ENCODE results near the gene MT1E.

MT1E gene

DNA sequence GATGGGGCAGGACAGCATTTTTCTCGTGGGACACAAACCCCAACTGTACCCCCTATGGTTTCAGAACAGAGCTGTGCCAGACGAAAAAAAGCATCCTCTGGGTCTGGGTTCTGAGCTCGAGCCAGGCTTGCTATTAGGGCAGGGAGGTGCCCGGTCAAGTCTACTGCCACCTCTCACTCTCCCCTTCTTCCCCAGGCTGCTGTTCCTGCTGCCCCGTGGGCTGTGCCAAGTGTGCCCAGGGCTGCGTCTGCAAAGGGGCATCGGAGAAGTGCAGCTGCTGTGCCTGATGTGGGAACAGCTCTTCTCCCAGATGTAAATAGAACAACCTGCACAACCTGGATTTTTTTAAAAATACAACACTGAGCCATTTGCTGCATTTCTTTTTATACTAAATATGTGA is 1.1 kb downstream of the MT1E start:
- DNase-seq (ENCODE audit: low read depth in 2 of 2), result no peak

- no peak for DNase-seq (ENCODE audit: low read depth in 2 of 2)
Measured at GRCh38 chr16:56628486-56629350, 3.1 kb downstream of the MT1E start.

GRCh38 chr16:56629531-56629930 is 4.0 kb downstream of the MT1E start:
- no peak for DNase-seq (ENCODE audit: low read depth in 2 of 2)

- no peak for DNase-seq (ENCODE audit: low read depth in 2 of 2)
Measured at GRCh38 chr16:56630134-56630533, 4.6 kb downstream of the MT1E start.

DNA sequence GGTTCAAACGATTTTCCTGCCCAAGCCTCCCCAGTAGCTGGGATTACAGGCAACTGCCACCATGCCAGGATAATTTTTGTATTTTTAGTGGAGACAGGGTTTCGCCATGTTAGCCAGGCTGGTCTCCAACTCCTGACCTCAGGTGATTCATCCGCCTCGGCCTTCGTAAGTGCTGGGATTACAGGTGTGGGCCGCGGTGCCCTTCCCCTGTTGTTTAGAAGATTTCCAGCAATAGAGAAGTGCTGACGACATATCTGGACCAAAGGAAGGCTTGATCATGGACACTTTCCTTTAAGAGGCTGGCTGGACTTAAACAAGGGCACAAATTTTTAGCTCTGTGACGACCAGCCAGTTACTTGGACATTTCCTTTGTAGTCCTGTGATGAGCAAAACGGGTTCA is 5.6 kb downstream of the MT1E start:
- no peak for DNase-seq (ENCODE audit: low read depth in 2 of 2)

- DNase-seq (ENCODE audit: low read depth in 2 of 2), result no peak
Measured at GRCh38 chr16:56631832-56632155, 6.2 kb downstream of the MT1E start.

- no peak for DNase-seq (ENCODE audit: low read depth in 2 of 2)
Measured at GRCh38 chr16:56632156-56632847, 6.7 kb downstream of the MT1E start, which contains the start of gene MT1M. TSS of gene MT1M (plus strand) at chr16:56632659. CDS start at chr16:56632732, 73 bp downstream.

DNA sequence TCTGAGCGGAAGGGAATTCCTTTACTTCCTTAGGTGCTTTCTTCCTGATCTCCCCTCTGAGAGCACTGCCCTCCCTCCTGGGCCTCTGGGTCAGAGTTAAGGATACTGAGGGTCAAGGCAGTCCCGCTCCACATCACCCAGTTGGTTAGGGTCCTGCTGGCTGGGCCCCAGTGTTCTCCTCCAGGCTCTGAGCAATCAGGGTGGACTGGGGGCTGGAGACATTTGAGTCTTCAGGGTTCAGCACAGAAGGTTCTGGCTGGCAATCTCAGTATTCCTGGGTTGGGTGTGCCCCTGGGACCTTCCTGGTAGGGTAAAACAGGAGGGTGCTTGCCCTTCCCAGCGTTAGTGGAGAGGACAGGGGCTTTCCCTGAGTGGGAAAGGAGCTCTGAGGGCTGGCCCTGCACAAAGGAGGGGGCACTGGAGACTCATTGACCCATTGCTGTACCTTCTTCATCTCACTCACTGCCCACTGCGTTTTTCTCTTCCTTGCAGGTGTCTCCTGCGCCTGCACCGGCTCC is 7.3 kb downstream of the MT1E start:
- DNase-seq (ENCODE audit: low read depth in 2 of 2), result no peak

- DNase-seq (ENCODE audit: low read depth in 2 of 2), result no peak
Measured at GRCh38 chr16:56633535-56633934, 8.0 kb downstream of the MT1E start.

DNA sequence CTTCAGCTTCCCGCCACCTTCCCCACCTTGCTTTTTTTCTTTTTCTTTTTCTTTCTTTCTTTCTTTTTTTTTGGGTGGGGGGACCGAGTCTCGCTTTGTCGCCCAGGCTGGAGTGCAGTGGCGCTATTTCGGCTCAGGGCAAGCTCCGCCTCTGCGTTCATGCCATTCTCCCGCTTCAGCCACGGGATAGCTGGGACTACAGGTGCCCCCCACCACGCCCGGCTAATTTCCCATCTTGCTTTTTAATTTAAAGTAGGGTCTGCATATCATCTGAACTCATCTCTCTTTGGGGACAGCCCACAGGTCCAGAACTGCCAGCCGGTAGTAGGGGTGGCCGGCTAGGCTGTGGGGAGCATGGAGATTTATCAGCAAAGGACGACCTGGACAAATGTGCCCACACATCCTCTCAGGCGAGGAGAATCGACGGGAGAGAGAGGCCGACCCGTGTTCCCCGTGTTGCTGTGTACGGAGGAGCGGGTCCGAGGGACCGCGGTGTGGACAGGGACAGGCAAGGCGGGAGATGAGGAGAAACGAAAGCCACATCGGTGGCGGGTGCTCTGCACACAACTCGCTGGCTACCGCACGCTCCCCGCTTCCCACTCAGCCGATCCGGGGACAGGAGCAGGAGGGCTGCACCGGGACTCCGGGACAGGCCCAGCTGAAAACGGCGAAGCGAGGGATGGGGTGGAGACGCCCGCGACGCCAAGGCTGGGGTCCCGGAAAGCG is 9.3 kb downstream of the MT1E start:
- DNase-seq (ENCODE audit: low read depth in 2 of 2), result no peak

GRCh38 chr16:56635441-56635967 is 9.9 kb downstream of the MT1E start:
- no peak for DNase-seq (ENCODE audit: low read depth in 2 of 2)

DNA sequence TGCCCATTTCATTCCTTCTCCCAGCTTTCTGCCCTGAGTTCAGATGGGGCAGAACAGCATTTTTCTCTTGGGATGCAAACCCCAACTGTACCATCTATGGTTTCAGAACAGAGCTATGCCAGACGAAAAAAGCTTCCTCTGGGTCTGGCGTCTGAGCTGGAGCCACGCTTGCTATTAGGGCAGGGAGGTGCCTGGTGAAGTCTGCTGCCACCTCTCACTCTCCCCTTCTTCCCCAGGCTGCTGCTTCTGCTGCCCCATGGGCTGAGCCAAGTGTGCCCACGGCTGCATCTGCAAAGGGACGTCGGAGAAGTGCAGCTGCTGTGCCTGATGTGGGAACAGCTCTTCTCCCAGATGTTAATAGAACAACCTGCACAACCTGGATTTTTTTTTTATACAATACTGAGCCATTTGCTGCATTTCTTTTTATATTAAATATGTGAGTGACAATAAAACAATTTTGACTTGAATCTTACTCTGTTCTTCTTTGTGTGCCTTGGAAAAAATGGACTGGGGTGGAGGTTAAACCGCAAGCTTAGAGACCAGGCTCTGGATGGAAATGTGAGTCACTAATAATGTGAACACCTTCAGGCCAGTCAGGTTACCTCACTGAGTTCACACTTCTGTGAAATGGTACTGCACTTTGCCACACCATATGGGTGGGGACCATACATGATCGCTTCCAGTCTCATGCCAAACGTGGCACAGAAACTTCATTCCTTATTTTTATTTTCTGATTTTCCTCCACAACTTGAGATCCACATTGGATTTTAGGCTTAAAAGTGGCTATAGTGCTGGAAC is 11.2 kb downstream of the MT1E start:
- no peak for DNase-seq (ENCODE audit: low read depth in 2 of 2)

- no peak for DNase-seq (ENCODE audit: low read depth in 2 of 2)
Measured at GRCh38 chr16:56637814-56638750, 12.5 kb downstream of the MT1E start, which contains the start of gene MT1A. TSS of gene MT1A (plus strand) at chr16:56638666. CDS start at chr16:56638739, 73 bp downstream.

GRCh38 chr16:56639045-56639444 is 13.5 kb downstream of the MT1E start:
- no peak for DNase-seq (ENCODE audit: low read depth in 2 of 2)

DNA sequence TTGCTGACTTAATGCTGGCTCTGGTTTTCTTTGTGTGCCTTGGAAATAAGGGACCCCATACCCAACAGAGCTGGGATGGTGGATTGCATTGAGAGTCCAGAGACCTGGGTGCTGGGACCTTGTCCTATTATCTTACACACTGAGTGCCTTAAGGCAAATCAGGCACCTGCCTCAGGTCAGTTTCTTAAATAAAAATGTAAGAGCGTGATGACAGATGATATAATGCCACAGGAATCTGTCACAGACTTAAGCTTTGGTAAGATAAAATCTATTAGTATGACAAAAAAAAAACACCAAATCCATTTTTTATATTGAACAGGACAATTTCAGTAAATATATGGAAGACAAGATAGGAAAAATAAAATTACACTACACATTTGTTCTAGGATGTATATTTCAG is 14.5 kb downstream of the MT1E start:
- no peak for DNase-seq (ENCODE audit: low read depth in 2 of 2)

- no peak for DNase-seq (ENCODE audit: low read depth in 2 of 2)
Measured at GRCh38 chr16:56641166-56641565, 15.6 kb downstream of the MT1E start.

DNA sequence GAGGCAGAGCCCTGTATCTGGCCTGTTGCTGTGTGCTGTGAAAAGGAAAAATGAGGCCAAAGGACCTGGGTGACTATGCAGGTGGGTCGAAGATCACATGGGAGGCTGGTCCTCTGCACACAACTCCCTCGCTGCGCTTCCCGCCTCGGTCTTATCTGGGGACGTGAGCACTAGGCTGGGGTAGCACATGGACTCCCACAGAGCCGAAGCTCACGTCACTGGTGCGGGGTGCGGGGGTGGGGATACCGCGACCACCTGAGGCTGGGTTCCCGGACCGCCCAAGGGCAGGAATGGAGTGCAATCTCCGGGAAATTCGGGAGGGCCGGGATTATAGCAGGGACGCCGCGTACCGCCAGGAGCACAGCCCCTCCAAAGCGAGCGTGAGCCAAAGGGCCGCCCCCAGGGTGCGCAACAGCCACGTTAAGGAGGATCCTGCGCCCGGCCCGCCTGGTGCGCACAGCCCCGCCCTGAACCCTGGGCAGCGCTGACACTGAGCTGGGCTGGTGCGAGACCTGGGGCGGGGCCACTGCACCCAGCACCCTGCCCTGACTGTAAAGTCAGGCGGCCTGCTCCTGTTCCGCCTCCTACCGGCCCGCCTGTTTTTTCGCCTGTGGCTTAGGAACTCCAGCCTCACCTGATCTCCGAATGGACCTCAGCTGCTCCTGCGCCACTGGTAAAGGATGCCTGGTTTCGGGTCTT is 17.6 kb downstream of the MT1E start:
- DNase-seq (ENCODE audit: low read depth in 2 of 2), result peak; percentile 33 to 39

DNA sequence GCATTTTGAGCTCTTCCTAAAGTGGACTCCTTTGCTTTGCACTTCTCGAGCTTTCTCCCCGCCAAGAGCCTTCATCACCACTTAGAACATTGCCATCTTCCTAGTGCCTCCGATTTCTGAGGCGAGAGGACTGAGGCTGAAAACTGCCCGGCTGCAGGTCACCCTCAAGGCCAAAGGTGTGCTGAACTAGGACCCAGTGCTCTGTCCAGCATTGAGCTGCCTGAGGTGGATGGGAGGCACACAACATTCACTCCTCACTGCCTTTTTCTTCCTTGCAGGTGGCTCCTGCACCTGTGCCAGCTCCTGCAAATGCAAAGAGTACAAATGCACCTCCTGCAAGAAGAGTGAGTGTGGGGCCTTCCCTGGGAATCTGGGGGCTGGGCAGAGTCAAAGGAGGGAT is 18.3 kb downstream of the MT1E start:
- no peak for DNase-seq (ENCODE audit: low read depth in 2 of 2)

- no peak for DNase-seq (ENCODE audit: low read depth in 2 of 2)
Measured at GRCh38 chr16:56645311-56645710, 19.7 kb downstream of the MT1E start.

Data from stimulated activated CD8-positive, alpha-beta memory T cell treated with anti-CD3 and anti-CD28 coated beads, Interleukin-7, amount 100 ng/mL, for 1 hour (primary cell).